Measurements from ENCODE around the gene TIGAR.

Gene TIGAR

DNA sequence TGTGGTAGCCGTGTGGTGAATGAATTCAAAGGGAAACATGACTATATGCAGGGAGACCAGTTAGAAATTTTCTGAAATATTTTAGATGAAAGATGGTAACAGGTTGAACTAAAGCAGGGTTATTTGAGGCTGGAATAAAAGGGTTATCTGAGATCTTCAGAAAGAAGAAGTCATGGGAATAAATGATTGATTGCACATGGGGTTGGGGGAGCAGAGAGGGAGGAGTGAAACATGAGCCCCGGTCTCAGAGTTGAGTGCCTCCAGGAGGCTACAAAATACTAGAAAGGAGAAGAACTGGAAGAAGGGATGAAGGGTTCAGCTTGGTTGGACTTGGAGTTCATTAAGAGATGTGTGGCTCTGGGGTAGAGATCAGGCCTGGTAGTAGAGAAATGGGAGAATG, 74.8 kb downstream of the TIGAR start:
- H3K27ac Mint-ChIP-seq: no peak overlapping the region
- no peaks in the 10 kb centered on the region for H3K36me3 Mint-ChIP-seq (ENCODE audit: low read depth)
- H3K4me1 Mint-ChIP-seq (ENCODE audit: low read depth): no peaks in the 10 kb centered on the region
- H3K27me3 Mint-ChIP-seq (ENCODE audit: low read depth): peaks cover 50% of the 10 kb centered on the region
- no peak overlapping the region for H3K4me3 Mint-ChIP-seq
- no peaks in the 10 kb centered on the region for H3K9me3 Mint-ChIP-seq

GRCh38 chr12:4401117-4401516, 80.1 kb downstream of the TIGAR start:
- H3K27me3 Mint-ChIP-seq (ENCODE audit: low read depth): peaks cover 36% of the 10 kb centered on the region
- no peaks in the 10 kb centered on the region for H3K36me3 Mint-ChIP-seq (ENCODE audit: low read depth)
- H3K9me3 Mint-ChIP-seq: no peaks in the 10 kb centered on the region
- H3K4me3 Mint-ChIP-seq: no peak overlapping the region
- H3K4me1 Mint-ChIP-seq (ENCODE audit: low read depth): no peaks in the 10 kb centered on the region
- no peak overlapping the region for H3K27ac Mint-ChIP-seq

GRCh38 chr12:4402996-4403395, 82.0 kb downstream of the TIGAR start:
- H3K4me3 Mint-ChIP-seq: no peak overlapping the region
- H3K27ac Mint-ChIP-seq: no peak overlapping the region
- no peaks in the 10 kb centered on the region for H3K4me1 Mint-ChIP-seq (ENCODE audit: low read depth)
- no peaks in the 10 kb centered on the region for H3K9me3 Mint-ChIP-seq
- peaks cover 30% of the 10 kb centered on the region for H3K27me3 Mint-ChIP-seq (ENCODE audit: low read depth)
- H3K36me3 Mint-ChIP-seq (ENCODE audit: low read depth): no peaks in the 10 kb centered on the region

Measured in T-helper 1 cell treated with Interleukin-12 subunit alpha and Interleukin-12 subunit beta and Interleukin-4 antibody, amounts not matched to agents 30 μg/mL and 1 μg/mL, for 36 hours (primary cell).